SK-N-MC (cell line): ENCODE measurements around the gene NDUFAF2.
A peak's percentile ranks its signal among the peaks of the same experiment; 100 is the strongest.

Source experiments
- DNase-seq: peaks from one replicate; pipeline ENCODE4 v3.0.0-alpha.2; 2011; ENCODE audit warnings: low read depth, low spot score
- H3K27ac ChIP-seq: fragments of 200-600 bp; sonication (generic); 2 replicates; pipeline ENCODE4 v1.5.1; 2016; ENCODE audit warnings: mixed run types
- H3K36me3 ChIP-seq: fragments of 200-600 bp; sonication (generic); 2 replicates; pipeline ENCODE4 v1.6.1; 2017; ENCODE audit warnings: antibody characterized with exemption, low read length, mixed read lengths; ENCODE audit not compliant: insufficient read depth
- H3K4me3 ChIP-seq: fragments of 200-600 bp; sonication (generic); 2 replicates; pipeline ENCODE4 v1.5.1; 2016
- H3K9ac ChIP-seq: fragments of 200-600 bp; sonication (generic); 2 replicates; pipeline ENCODE4 v1.8.0; 2017; ENCODE audit warnings: mixed run types, mixed read lengths; ENCODE audit not compliant: insufficient read length
- H3K9me3 ChIP-seq: fragments of 200-600 bp; sonication (generic); 2 replicates; pipeline ENCODE4 v1.6.1; 2017; ENCODE audit warnings: low read depth, mild to moderate bottlenecking, antibody characterized with exemption, low read length, moderate library complexity, mixed read lengths
- EZH2 ChIP-seq: fragments of 200-600 bp; sonication (generic); IDR thresholded peaks from one replicate; pipeline ENCODE4 v1.6.1; 2017; ENCODE audit warnings: antibody characterized with exemption
- FOXP2 ChIP-seq: optimal IDR thresholded peaks from 2 replicates; pipeline ENCODE3; 2011; ENCODE audit warnings: mild to moderate bottlenecking, moderate library complexity; ENCODE audit not compliant: insufficient read depth; ENCODE audit errors: extremely low read length, control extremely low read depth
- POLR2AphosphoS5 ChIP-seq: IDR thresholded peaks from 2 replicates; pipeline ENCODE4 v1.6.1; 2012; ENCODE audit warnings: mild to moderate bottlenecking, low read depth, low read length, borderline replicate concordance

NDUFAF2 gene

DNA sequence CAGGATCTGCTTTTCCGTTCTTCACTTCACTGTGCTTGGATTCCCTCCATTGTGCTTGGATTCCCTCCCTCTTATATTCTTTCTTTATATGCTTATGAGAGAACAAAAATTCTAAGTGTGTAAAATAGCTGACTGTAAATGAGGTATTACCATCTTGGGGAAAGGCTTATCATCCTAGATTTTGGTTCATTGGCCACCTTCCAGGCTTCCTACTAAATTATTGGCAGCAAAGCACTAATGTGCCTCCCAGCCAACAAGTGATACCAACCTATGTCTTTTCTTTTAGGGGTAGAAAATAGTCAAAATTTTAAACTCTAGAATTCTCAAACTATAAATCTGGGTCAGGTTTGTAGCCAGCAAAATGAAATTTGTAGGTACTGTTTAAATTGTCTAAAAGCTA is 52.7 kb downstream of the NDUFAF2 start:
- Histone ChIP-seq H3K9me3 (peaks cover 5% of the 10 kb centered on the region; the same call in 1 of the 2 replicates), H3K4me3 (no peak overlapping the region), H3K9ac (no peak overlapping the region), H3K27ac (no peak overlapping the region), H3K36me3 (no peaks in the 10 kb centered on the region; the same call in 1 of the 2 replicates)
- TF ChIP-seq EZH2 (no peak), FOXP2 (no peak), POLR2AphosphoS5 (no peak)
- DNase-seq: no peak

- H3K27ac ChIP-seq: peak overlapping the region; percentile 54; the same call in 1 of the 2 replicates
- no peaks in the 10 kb centered on the region for H3K9me3 ChIP-seq
- no peak for TF ChIP-seq FOXP2
- no peak for TF ChIP-seq POLR2AphosphoS5
- H3K36me3 ChIP-seq: no peaks in the 10 kb centered on the region
- no peak overlapping the region for H3K4me3 ChIP-seq
- DNase-seq: no peak
- no peak overlapping the region for H3K9ac ChIP-seq
Observed at GRCh38 chr5:61000887-61001286, 55.9 kb downstream of the NDUFAF2 start.

GRCh38 chr5:61001647-61002046 is 56.6 kb downstream of the NDUFAF2 start:
- no peak for DNase-seq
- no peak overlapping the region for H3K27ac ChIP-seq
- no peaks in the 10 kb centered on the region for H3K9me3 ChIP-seq
- no peak for TF ChIP-seq EZH2
- TF ChIP-seq FOXP2: no peak
- no peak for TF ChIP-seq POLR2AphosphoS5
- H3K36me3 ChIP-seq: no peaks in the 10 kb centered on the region
- no peak overlapping the region for H3K9ac ChIP-seq
- H3K4me3 ChIP-seq: no peak overlapping the region

- Histone ChIP-seq H3K9me3 (no peaks in the 10 kb centered on the region), H3K4me3 (no peak overlapping the region), H3K27ac (no peak overlapping the region), H3K36me3 (no peaks in the 10 kb centered on the region), H3K9ac (no peak overlapping the region)
- DNase-seq: no peak
- TF ChIP-seq EZH2: no peak
- no peak for TF ChIP-seq FOXP2
- no peak for TF ChIP-seq POLR2AphosphoS5
Observed at GRCh38 chr5:61002611-61003355, 57.8 kb downstream of the NDUFAF2 start.

- Histone ChIP-seq H3K4me3 (no peak overlapping the region), H3K27ac (no peak overlapping the region), H3K9ac (no peak overlapping the region), H3K9me3 (no peaks in the 10 kb centered on the region), H3K36me3 (no peaks in the 10 kb centered on the region; the same call in 1 of the 2 replicates)
- DNase-seq: no peak
- no peak for TF ChIP-seq POLR2AphosphoS5
- TF ChIP-seq FOXP2: no peak
- no peak for TF ChIP-seq EZH2
Observed at GRCh38 chr5:61004448-61004847, 59.4 kb downstream of the NDUFAF2 start.

DNA sequence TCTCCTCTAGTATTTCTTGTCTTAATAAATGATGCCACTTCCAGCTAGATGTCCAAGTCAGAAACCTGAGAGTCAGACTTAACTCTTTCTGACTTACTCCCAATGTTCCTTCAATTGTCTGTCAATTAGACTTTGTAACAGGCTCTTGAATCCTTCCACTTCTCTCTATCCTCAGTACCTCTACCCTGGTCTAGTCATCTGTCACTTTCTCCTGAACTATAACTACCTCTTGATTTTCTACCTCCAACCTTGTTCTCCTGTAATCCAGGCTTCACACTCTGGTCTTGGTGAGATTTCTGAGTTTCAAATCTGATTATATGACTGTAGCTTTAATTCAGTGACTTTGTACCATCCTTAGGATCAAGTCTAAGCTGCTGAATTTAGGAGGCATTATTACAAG is 64.9 kb downstream of the NDUFAF2 start:
- no peak for DNase-seq
- H3K9ac ChIP-seq: no peak overlapping the region

GRCh38 chr5:61010467-61011454 is 65.8 kb downstream of the NDUFAF2 start:
- TF ChIP-seq POLR2AphosphoS5 (no peak), EZH2 (no peak), FOXP2 (no peak)

More for the DNA sequence above, 64.9 kb downstream of the NDUFAF2 start:
- H3K27ac ChIP-seq: no peak overlapping the region
- no peak overlapping the region for H3K4me3 ChIP-seq
- H3K9me3 ChIP-seq: no peaks in the 10 kb centered on the region
- no peaks in the 10 kb centered on the region; the same call in 1 of the 2 replicates for H3K36me3 ChIP-seq
- no peak for TF ChIP-seq POLR2AphosphoS5
- no peak for TF ChIP-seq FOXP2
- no peak for TF ChIP-seq EZH2

GRCh38 chr5:61018062-61018461 is 73.1 kb downstream of the NDUFAF2 start:
- peak; percentile 70 for DNase-seq

More at GRCh38 chr5:61010467-61011454, 65.8 kb downstream of the NDUFAF2 start:
- no peak overlapping the region for H3K4me3 ChIP-seq
- no peak overlapping the region for H3K9ac ChIP-seq
- DNase-seq: no peak
- no peaks in the 10 kb centered on the region for H3K9me3 ChIP-seq
- H3K36me3 ChIP-seq: no peaks in the 10 kb centered on the region; the same call in 1 of the 2 replicates
- H3K27ac ChIP-seq: no peak overlapping the region

More at GRCh38 chr5:61018062-61018461, 73.1 kb downstream of the NDUFAF2 start:
- H3K9ac ChIP-seq: no peak overlapping the region
- TF ChIP-seq FOXP2 (no peak), POLR2AphosphoS5 (no peak), EZH2 (no peak)
- no peak overlapping the region for H3K4me3 ChIP-seq
- no peaks in the 10 kb centered on the region for H3K9me3 ChIP-seq
- H3K36me3 ChIP-seq: no peaks in the 10 kb centered on the region; the same call in 1 of the 2 replicates
- H3K27ac ChIP-seq: peak overlapping the region; percentile 92; the same call in 1 of the 2 replicates
